ENCODE measurements around the gene KPNB1. TPM values are rescaled to one million over a fixed set of nuclear protein-coding genes. Genes with fewer than 3 reads are reported as not detected.

The KPNB1 gene
- total and polyA plus RNA-seq, 2 experiments from 2014 or later: 274 to 599 TPM

DNA sequence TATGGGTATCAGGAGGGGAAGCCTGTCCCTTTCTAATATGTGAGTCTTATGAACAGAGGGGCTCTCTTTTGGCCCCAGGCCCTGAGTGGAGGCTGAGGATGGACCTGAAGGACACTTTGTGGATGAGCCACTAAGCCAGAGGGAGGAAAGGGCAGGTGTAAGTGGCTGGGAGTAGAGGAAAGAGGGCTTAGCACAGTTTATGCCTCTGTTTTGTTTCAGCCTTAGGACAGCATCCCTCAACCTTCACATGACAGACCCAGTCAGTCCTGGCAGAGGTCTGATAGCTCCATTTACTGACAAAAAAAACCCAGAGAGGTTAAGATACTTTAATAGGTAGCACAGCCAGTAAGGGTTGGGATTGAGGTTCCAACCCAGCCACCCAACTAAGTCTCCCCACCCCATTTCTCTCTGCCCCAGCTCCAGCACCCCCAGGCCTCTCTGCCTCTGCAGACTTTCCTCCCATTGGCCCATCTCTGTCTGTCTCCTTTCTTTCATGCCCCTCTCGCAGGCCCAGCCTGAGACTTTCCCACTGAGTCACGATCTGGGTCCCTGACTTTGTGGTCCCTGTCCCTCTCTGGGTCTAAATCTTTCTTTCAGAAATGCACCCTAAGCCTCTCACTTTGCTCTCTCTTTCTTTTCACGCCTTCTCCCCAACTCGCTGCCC lies 78.6 kb downstream of the KPNB1 start (continued):
- TF ChIP-seq, protein P1, sequence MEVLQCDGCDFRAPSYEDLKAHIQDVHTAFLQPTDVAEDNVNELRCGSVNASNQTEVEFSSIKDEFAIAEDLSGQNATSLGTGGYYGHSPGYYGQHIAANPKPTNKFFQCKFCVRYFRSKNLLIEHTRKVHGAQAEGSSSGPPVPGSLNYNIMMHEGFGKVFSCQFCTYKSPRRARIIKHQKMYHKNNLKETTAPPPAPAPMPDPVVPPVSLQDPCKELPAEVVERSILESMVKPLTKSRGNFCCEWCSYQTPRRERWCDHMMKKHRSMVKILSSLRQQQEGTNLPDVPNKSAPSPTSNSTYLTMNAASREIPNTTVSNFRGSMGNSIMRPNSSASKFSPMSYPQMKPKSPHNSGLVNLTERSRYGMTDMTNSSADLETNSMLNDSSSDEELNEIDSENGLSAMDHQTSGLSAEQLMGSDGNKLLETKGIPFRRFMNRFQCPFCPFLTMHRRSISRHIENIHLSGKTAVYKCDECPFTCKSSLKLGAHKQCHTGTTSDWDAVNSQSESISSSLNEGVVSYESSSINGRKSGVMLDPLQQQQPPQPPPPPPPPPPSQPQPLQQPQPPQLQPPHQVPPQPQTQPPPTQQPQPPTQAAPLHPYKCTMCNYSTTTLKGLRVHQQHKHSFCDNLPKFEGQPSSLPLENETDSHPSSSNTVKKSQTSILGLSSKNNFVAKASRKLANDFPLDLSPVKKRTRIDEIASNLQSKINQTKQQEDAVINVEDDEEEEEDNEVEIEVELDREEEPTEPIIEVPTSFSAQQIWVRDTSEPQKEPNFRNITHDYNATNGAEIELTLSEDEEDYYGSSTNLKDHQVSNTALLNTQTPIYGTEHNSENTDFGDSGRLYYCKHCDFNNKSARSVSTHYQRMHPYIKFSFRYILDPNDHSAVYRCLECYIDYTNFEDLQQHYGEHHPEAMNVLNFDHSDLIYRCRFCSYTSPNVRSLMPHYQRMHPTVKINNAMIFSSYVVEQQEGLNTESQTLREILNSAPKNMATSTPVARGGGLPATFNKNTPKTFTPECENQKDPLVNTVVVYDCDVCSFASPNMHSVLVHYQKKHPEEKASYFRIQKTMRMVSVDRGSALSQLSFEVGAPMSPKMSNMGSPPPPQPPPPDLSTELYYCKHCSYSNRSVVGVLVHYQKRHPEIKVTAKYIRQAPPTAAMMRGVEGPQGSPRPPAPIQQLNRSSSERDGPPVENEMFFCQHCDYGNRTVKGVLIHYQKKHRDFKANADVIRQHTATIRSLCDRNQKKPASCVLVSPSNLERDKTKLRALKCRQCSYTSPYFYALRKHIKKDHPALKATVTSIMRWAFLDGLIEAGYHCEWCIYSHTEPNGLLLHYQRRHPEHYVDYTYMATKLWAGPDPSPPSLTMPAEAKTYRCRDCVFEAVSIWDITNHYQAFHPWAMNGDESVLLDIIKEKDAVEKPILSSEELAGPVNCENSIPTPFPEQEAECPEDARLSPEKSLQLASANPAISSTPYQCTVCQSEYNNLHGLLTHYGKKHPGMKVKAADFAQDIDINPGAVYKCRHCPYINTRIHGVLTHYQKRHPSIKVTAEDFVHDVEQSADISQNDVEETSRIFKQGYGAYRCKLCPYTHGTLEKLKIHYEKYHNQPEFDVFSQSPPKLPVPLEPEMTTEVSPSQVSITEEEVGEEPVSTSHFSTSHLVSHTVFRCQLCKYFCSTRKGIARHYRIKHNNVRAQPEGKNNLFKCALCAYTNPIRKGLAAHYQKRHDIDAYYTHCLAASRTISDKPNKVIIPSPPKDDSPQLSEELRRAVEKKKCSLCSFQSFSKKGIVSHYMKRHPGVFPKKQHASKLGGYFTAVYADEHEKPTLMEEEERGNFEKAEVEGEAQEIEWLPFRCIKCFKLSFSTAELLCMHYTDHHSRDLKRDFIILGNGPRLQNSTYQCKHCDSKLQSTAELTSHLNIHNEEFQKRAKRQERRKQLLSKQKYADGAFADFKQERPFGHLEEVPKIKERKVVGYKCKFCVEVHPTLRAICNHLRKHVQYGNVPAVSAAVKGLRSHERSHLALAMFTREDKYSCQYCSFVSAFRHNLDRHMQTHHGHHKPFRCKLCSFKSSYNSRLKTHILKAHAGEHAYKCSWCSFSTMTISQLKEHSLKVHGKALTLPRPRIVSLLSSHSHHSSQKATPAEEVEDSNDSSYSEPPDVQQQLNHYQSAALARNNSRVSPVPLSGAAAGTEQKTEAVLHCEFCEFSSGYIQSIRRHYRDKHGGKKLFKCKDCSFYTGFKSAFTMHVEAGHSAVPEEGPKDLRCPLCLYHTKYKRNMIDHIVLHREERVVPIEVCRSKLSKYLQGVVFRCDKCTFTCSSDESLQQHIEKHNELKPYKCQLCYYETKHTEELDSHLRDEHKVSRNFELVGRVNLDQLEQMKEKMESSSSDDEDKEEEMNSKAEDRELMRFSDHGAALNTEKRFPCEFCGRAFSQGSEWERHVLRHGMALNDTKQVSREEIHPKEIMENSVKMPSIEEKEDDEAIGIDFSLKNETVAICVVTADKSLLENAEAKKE (CRISPR knock-in tag; IDR thresholded peaks at IDR 0.05): no peak
- TF ChIP-seq POLR2AphosphoS5 (IDR thresholded peaks at IDR 0.05; ENCODE audit: low read depth) (no peak), NANOG (IDR thresholded peaks at IDR 0.05; ENCODE audit: borderline replicate concordance) (no peak), JUNB (IDR thresholded peaks at IDR 0.05; ENCODE audit: unreplicated experiment) (no peak), STAT1 (IDR thresholded peaks at IDR 0.05; ENCODE audit: unreplicated experiment) (no peak), EZH2phosphoT487 (IDR thresholded peaks at IDR 0.05; ENCODE audit: unreplicated experiment) (no peak), ZNF331 (CRISPR knock-in tag; IDR thresholded peaks at IDR 0.05; ENCODE audit: low read depth) (no peak), CREB1 (CRISPR knock-in tag; IDR thresholded peaks at IDR 0.05; ENCODE audit: low read depth) (no peak), EZH2 (IDR thresholded peaks at IDR 0.05; ENCODE audit: low read depth, unreplicated experiment) (no peak)
- TF ChIP-seq, protein P2, sequence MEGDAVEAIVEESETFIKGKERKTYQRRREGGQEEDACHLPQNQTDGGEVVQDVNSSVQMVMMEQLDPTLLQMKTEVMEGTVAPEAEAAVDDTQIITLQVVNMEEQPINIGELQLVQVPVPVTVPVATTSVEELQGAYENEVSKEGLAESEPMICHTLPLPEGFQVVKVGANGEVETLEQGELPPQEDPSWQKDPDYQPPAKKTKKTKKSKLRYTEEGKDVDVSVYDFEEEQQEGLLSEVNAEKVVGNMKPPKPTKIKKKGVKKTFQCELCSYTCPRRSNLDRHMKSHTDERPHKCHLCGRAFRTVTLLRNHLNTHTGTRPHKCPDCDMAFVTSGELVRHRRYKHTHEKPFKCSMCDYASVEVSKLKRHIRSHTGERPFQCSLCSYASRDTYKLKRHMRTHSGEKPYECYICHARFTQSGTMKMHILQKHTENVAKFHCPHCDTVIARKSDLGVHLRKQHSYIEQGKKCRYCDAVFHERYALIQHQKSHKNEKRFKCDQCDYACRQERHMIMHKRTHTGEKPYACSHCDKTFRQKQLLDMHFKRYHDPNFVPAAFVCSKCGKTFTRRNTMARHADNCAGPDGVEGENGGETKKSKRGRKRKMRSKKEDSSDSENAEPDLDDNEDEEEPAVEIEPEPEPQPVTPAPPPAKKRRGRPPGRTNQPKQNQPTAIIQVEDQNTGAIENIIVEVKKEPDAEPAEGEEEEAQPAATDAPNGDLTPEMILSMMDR (conservative IDR thresholded peaks at IDR 0.05; ENCODE audit: low read depth in 2 of 2): no peak
